SK-N-SH treated with all-trans-retinoic acid at 6 μM for 48 hours (cell line): Measurements from ENCODE around the gene RBFOX2.
"Not testable (repeated sequence)": the region's sequence is repeated elsewhere in the genome, so short reads cannot be mapped to it uniquely, and the experiment has no call there.

Source experiments
- ATAC-seq: fragments of 200-7000 bp; cut with Tn5 transposase; 3 replicates; pipeline ENCODE4 v1.9.1; 2020; ENCODE audit warnings: mild to moderate bottlenecking, moderate library complexity
- ARNTL ChIP-seq: fragments of 450-650 bp; formaldehyde crosslinking; IDR thresholded peaks from 2 replicates; pipeline ENCODE4 v1.5.0; 2020; ENCODE audit warnings: low read depth, mild to moderate bottlenecking, moderate library complexity, borderline replicate concordance
- BACH2 ChIP-seq: fragments of 250-450 bp; sonication (Bioruptor Pico); IDR thresholded peaks from 2 replicates; pipeline ENCODE4 v1.9.0; 2021; ENCODE audit warnings: mild to moderate bottlenecking, borderline replicate concordance
- CSDC2 ChIP-seq: fragments of 250-450 bp; sonication (Bioruptor Pico); IDR thresholded peaks from 2 replicates; pipeline ENCODE4 v1.5.0; 2020; ENCODE audit warnings: mild to moderate bottlenecking, moderate library complexity
- ESRRG ChIP-seq: fragments of 250-450 bp; sonication (Bioruptor Pico); IDR thresholded peaks from 2 replicates; pipeline ENCODE4 v1.6.1; 2021; ENCODE audit warnings: mild to moderate bottlenecking
- GLIS3 ChIP-seq: fragments of 250-450 bp; sonication (Bioruptor Pico); IDR thresholded peaks from 2 replicates; pipeline ENCODE4 v1.5.0; 2020; ENCODE audit warnings: mild to moderate bottlenecking, moderate library complexity
- ISL1 ChIP-seq: fragments of 250-450 bp; sonication (Bioruptor Pico); IDR thresholded peaks from 2 replicates; pipeline ENCODE4 v2.1.2; 2022; ENCODE audit warnings: mild to moderate bottlenecking, moderate library complexity
- OSR1 ChIP-seq: fragments of 250-450 bp; sonication (Bioruptor Pico); IDR thresholded peaks from 2 replicates; pipeline ENCODE4 v1.8.0; 2022; ENCODE audit warnings: moderate library complexity, mild to moderate bottlenecking, inconsistent platforms
- POU6F1 ChIP-seq: fragments of 250-450 bp; sonication (Bioruptor Pico); IDR thresholded peaks from 2 replicates; pipeline ENCODE4 v1.8.0; 2021; ENCODE audit warnings: low read depth, mild to moderate bottlenecking, moderate library complexity, borderline replicate concordance
- PPARA ChIP-seq: fragments of 250-450 bp; sonication (Bioruptor Pico); IDR thresholded peaks from 2 replicates; pipeline ENCODE4 v1.5.0; 2020; ENCODE audit warnings: mild to moderate bottlenecking, borderline replicate concordance
- RARB ChIP-seq: fragments of 250-450 bp; sonication (Bioruptor Pico); IDR thresholded peaks from 2 replicates; pipeline ENCODE4 v1.8.0; 2021; ENCODE audit warnings: mild to moderate bottlenecking, moderate library complexity
- SNAI2 ChIP-seq: fragments of 250-450 bp; sonication (Bioruptor Pico); IDR thresholded peaks from 2 replicates; pipeline ENCODE4 v1.5.0; 2020; ENCODE audit warnings: mild to moderate bottlenecking, moderate library complexity
- TCF4 ChIP-seq: fragments of 250-450 bp; sonication (Bioruptor Pico); IDR thresholded peaks from 2 replicates; pipeline ENCODE4 v1.8.0; 2021; ENCODE audit warnings: mild to moderate bottlenecking, moderate library complexity, borderline replicate concordance
- TOX ChIP-seq: fragments of 250-450 bp; sonication (Bioruptor Pico); IDR thresholded peaks from 2 replicates; pipeline ENCODE4 v1.8.0; 2021; ENCODE audit warnings: mild to moderate bottlenecking, moderate library complexity, borderline replicate concordance
- ZC3H10 ChIP-seq: fragments of 250-450 bp; sonication (Bioruptor Pico); IDR thresholded peaks from 2 replicates; pipeline ENCODE4 v1.5.1; 2021; ENCODE audit warnings: mild to moderate bottlenecking, moderate library complexity
- ZFP30 ChIP-seq: fragments of 450-650 bp; formaldehyde crosslinking; IDR thresholded peaks from 2 replicates; pipeline ENCODE4 v1.5.0; 2022; ENCODE audit warnings: mild to moderate bottlenecking, moderate library complexity
- ZNF70 ChIP-seq: fragments of 450-650 bp; formaldehyde crosslinking; IDR thresholded peaks from 2 replicates; pipeline ENCODE4 v1.5.0; 2020; ENCODE audit warnings: mild to moderate bottlenecking, moderate library complexity
- ZNF8 ChIP-seq: fragments of 450-650 bp; formaldehyde crosslinking; IDR thresholded peaks from 2 replicates; pipeline ENCODE4 v1.5.0; 2020; ENCODE audit warnings: mild to moderate bottlenecking, moderate library complexity
- TF ChIP-seq, protein P1 (sequence below): fragments of 250-450 bp; sonication (Bioruptor Pico); IDR thresholded peaks from 2 replicates; pipeline ENCODE4 v1.5.1; 2020; ENCODE audit warnings: low read depth, mild to moderate bottlenecking, moderate library complexity
- TF ChIP-seq, protein P2 (sequence below): fragments of 250-450 bp; sonication (Bioruptor Pico); IDR thresholded peaks from 2 replicates; pipeline ENCODE4 v1.8.0; 2020; ENCODE audit warnings: mild to moderate bottlenecking, moderate library complexity, borderline replicate concordance
- TF ChIP-seq, protein P3 (sequence below): fragments of 250-450 bp; sonication (Bioruptor Pico); IDR thresholded peaks from 2 replicates; pipeline ENCODE4 v1.5.0; 2020; ENCODE audit warnings: mild to moderate bottlenecking, moderate library complexity
- TF ChIP-seq, protein P4 (sequence below): fragments of 250-450 bp; sonication (Bioruptor Pico); IDR thresholded peaks from 2 replicates; pipeline ENCODE4 v1.5.1; 2021; ENCODE audit warnings: mild to moderate bottlenecking, moderate library complexity

Gene RBFOX2

DNA sequence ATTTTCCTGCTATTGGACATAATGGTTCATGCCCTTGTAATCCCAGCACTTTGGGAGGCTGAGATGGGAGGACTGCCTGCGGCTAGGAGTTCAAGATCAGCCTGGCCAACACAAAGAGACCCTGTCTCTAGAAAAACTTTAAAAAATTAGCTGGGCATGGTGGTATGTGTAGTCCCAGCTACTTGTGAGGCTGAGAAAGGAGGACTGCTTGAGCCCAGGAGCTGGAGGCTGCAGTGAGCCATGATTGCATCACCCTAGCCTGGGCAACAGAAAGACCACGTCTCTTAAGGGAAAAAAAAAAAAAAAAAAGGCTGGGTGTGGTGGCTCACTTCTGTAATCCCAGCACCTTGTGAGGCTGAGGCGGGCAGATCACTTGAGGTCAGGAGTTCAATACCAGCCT, 217.0 kb downstream of the RBFOX2 start (continued):
- TF ChIP-seq ARNTL: no peak

- TF ChIP-seq ARNTL (no peak), ZC3H10 (no peak), PPARA (no peak), ESRRG (CRISPR knock-in tag) (no peak), POU6F1 (CRISPR knock-in tag) (no peak), TOX (CRISPR knock-in tag) (no peak), CSDC2 (CRISPR knock-in tag) (no peak), TCF4 (CRISPR knock-in tag) (no peak)
- TF ChIP-seq, protein P1, sequence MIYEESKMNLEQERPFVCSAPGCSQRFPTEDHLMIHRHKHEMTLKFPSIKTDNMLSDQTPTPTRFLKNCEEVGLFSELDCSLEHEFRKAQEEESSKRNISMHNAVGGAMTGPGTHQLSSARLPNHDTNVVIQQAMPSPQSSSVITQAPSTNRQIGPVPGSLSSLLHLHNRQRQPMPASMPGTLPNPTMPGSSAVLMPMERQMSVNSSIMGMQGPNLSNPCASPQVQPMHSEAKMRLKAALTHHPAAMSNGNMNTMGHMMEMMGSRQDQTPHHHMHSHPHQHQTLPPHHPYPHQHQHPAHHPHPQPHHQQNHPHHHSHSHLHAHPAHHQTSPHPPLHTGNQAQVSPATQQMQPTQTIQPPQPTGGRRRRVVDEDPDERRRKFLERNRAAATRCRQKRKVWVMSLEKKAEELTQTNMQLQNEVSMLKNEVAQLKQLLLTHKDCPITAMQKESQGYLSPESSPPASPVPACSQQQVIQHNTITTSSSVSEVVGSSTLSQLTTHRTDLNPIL (CRISPR knock-in tag): no peak
Measured at GRCh38 chr22:35809816-35810215, 218.8 kb downstream of the RBFOX2 start.

DNA sequence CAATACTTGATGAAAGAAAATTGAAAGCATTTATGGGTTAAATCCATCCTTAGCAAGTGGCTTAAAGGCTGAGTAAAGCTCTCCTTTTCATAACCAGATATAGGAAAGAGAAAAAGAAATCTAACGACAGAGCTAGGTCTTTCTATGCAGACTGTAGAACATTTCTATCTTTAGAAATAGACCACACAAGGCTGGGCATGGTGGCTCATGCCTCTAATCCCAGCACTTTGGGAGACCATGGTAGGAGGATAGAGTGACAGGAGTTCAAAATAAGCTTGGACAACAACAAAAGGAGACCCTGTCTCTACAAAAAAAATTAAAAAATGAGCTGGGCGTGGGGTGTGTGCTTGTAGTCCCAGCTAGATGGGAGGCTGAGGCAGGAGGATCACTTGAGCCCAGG, 220.2 kb downstream of the RBFOX2 start:
- ATAC-seq: no peak
- TF ChIP-seq TOX (CRISPR knock-in tag): no peak

More at GRCh38 chr22:35809816-35810215, 218.8 kb downstream of the RBFOX2 start:
- ATAC-seq: no peak

- ATAC-seq: not testable (repeated sequence)
Measured at GRCh38 chr22:35806668-35807067, 222.0 kb downstream of the RBFOX2 start.

DNA sequence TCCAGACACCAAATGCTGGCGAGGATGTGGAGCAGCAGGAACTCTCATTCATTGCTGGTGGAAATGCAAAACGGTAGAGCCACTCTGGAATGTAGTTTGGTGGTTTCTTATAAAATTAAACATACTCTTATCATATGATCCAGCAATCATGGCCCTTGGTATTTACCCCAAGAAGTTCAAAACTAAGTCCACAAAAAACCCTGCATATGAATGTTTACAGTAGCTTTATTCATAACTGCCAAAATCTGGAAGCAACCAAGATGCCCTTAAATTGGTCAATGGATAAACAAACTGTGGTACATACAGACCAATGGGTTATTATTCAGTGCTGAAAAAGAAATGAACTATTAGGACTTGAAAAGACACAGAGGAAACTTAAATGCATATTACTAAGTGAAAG, 223.2 kb downstream of the RBFOX2 start:
- no peak for ATAC-seq
- TF ChIP-seq ISL1 (CRISPR knock-in tag) (no peak), BACH2 (no peak), ZFP30 (no peak), RARB (CRISPR knock-in tag) (no peak), OSR1 (CRISPR knock-in tag) (no peak), GLIS3 (no peak), ARNTL (no peak), ZNF8 (CRISPR knock-in tag) (no peak), POU6F1 (CRISPR knock-in tag) (no peak), TCF4 (CRISPR knock-in tag) (no peak), PPARA (no peak), ESRRG (CRISPR knock-in tag) (no peak), SNAI2 (CRISPR knock-in tag) (no peak), ZNF70 (CRISPR knock-in tag) (no peak)
- TF ChIP-seq, protein P1 (CRISPR knock-in tag): no peak
- TF ChIP-seq, protein P2, sequence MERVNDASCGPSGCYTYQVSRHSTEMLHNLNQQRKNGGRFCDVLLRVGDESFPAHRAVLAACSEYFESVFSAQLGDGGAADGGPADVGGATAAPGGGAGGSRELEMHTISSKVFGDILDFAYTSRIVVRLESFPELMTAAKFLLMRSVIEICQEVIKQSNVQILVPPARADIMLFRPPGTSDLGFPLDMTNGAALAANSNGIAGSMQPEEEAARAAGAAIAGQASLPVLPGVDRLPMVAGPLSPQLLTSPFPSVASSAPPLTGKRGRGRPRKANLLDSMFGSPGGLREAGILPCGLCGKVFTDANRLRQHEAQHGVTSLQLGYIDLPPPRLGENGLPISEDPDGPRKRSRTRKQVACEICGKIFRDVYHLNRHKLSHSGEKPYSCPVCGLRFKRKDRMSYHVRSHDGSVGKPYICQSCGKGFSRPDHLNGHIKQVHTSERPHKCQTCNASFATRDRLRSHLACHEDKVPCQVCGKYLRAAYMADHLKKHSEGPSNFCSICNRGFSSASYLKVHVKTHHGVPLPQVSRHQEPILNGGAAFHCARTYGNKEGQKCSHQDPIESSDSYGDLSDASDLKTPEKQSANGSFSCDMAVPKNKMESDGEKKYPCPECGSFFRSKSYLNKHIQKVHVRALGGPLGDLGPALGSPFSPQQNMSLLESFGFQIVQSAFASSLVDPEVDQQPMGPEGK: no peak
- TF ChIP-seq, protein P3, sequence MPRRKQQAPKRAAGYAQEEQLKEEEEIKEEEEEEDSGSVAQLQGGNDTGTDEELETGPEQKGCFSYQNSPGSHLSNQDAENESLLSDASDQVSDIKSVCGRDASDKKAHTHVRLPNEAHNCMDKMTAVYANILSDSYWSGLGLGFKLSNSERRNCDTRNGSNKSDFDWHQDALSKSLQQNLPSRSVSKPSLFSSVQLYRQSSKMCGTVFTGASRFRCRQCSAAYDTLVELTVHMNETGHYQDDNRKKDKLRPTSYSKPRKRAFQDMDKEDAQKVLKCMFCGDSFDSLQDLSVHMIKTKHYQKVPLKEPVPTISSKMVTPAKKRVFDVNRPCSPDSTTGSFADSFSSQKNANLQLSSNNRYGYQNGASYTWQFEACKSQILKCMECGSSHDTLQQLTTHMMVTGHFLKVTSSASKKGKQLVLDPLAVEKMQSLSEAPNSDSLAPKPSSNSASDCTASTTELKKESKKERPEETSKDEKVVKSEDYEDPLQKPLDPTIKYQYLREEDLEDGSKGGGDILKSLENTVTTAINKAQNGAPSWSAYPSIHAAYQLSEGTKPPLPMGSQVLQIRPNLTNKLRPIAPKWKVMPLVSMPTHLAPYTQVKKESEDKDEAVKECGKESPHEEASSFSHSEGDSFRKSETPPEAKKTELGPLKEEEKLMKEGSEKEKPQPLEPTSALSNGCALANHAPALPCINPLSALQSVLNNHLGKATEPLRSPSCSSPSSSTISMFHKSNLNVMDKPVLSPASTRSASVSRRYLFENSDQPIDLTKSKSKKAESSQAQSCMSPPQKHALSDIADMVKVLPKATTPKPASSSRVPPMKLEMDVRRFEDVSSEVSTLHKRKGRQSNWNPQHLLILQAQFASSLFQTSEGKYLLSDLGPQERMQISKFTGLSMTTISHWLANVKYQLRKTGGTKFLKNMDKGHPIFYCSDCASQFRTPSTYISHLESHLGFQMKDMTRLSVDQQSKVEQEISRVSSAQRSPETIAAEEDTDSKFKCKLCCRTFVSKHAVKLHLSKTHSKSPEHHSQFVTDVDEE (CRISPR knock-in tag): no peak
- TF ChIP-seq, protein P4, sequence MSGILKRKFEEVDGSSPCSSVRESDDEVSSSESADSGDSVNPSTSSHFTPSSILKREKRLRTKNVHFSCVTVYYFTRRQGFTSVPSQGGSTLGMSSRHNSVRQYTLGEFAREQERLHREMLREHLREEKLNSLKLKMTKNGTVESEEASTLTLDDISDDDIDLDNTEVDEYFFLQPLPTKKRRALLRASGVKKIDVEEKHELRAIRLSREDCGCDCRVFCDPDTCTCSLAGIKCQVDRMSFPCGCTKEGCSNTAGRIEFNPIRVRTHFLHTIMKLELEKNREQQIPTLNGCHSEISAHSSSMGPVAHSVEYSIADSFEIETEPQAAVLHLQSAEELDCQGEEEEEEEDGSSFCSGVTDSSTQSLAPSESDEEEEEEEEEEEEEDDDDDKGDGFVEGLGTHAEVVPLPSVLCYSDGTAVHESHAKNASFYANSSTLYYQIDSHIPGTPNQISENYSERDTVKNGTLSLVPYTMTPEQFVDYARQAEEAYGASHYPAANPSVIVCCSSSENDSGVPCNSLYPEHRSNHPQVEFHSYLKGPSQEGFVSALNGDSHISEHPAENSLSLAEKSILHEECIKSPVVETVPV (CRISPR knock-in tag): no peak
